SK-N-SH treated with all-trans-retinoic acid at 6 μM for 48 hours (cell line): ENCODE results near the gene VPS51.

ENCODE experiments used
- ATAC-seq: fragments of 200-7000 bp; cut with Tn5 transposase; 3 replicates; pipeline ENCODE4 v1.9.1; 2020; ENCODE audit warnings: mild to moderate bottlenecking, moderate library complexity
- BACH2 ChIP-seq: fragments of 250-450 bp; sonication (Bioruptor Pico); IDR thresholded peaks from 2 replicates; pipeline ENCODE4 v1.9.0; 2021; ENCODE audit warnings: mild to moderate bottlenecking, borderline replicate concordance
- CSDC2 ChIP-seq: fragments of 250-450 bp; sonication (Bioruptor Pico); IDR thresholded peaks from 2 replicates; pipeline ENCODE4 v1.5.0; 2020; ENCODE audit warnings: mild to moderate bottlenecking, moderate library complexity
- GLIS3 ChIP-seq: fragments of 250-450 bp; sonication (Bioruptor Pico); IDR thresholded peaks from 2 replicates; pipeline ENCODE4 v1.5.0; 2020; ENCODE audit warnings: mild to moderate bottlenecking, moderate library complexity
- ISL1 ChIP-seq: fragments of 250-450 bp; sonication (Bioruptor Pico); IDR thresholded peaks from 2 replicates; pipeline ENCODE4 v2.1.2; 2022; ENCODE audit warnings: mild to moderate bottlenecking, moderate library complexity
- OSR1 ChIP-seq: fragments of 250-450 bp; sonication (Bioruptor Pico); IDR thresholded peaks from 2 replicates; pipeline ENCODE4 v1.8.0; 2022; ENCODE audit warnings: moderate library complexity, mild to moderate bottlenecking, inconsistent platforms
- PPARA ChIP-seq: fragments of 250-450 bp; sonication (Bioruptor Pico); IDR thresholded peaks from 2 replicates; pipeline ENCODE4 v1.5.0; 2020; ENCODE audit warnings: mild to moderate bottlenecking, borderline replicate concordance
- RARB ChIP-seq: fragments of 250-450 bp; sonication (Bioruptor Pico); IDR thresholded peaks from 2 replicates; pipeline ENCODE4 v1.8.0; 2021; ENCODE audit warnings: mild to moderate bottlenecking, moderate library complexity
- TCF4 ChIP-seq: fragments of 250-450 bp; sonication (Bioruptor Pico); IDR thresholded peaks from 2 replicates; pipeline ENCODE4 v1.8.0; 2021; ENCODE audit warnings: mild to moderate bottlenecking, moderate library complexity, borderline replicate concordance
- TOX ChIP-seq: fragments of 250-450 bp; sonication (Bioruptor Pico); IDR thresholded peaks from 2 replicates; pipeline ENCODE4 v1.8.0; 2021; ENCODE audit warnings: mild to moderate bottlenecking, moderate library complexity, borderline replicate concordance
- ZC3H10 ChIP-seq: fragments of 250-450 bp; sonication (Bioruptor Pico); IDR thresholded peaks from 2 replicates; pipeline ENCODE4 v1.5.1; 2021; ENCODE audit warnings: mild to moderate bottlenecking, moderate library complexity
- ZFP3 ChIP-seq: fragments of 250-450 bp; sonication (Bioruptor Pico); IDR thresholded peaks from 2 replicates; pipeline ENCODE4 v1.5.0; 2020; ENCODE audit warnings: mild to moderate bottlenecking, moderate library complexity
- ZFP30 ChIP-seq: fragments of 450-650 bp; formaldehyde crosslinking; IDR thresholded peaks from 2 replicates; pipeline ENCODE4 v1.5.0; 2022; ENCODE audit warnings: mild to moderate bottlenecking, moderate library complexity
- ZNF565 ChIP-seq: fragments of 450-650 bp; formaldehyde crosslinking; conservative IDR thresholded peaks from 2 replicates; pipeline ENCODE4 v1.5.0; 2020; ENCODE audit warnings: low read depth, mild to moderate bottlenecking, moderate library complexity
- ZNF8 ChIP-seq: fragments of 450-650 bp; formaldehyde crosslinking; IDR thresholded peaks from 2 replicates; pipeline ENCODE4 v1.5.0; 2020; ENCODE audit warnings: mild to moderate bottlenecking, moderate library complexity
- TF ChIP-seq, protein P1 (sequence below): fragments of 250-450 bp; sonication (Bioruptor Pico); IDR thresholded peaks from 2 replicates; pipeline ENCODE4 v1.5.1; 2021; ENCODE audit warnings: mild to moderate bottlenecking, moderate library complexity
- TF ChIP-seq, protein P2 (sequence below): fragments of 250-450 bp; sonication (Bioruptor Pico); IDR thresholded peaks from 2 replicates; pipeline ENCODE4 v1.8.0; 2021; ENCODE audit warnings: low read depth, mild to moderate bottlenecking, moderate library complexity, borderline replicate concordance
- TF ChIP-seq, protein P3 (sequence below): fragments of 250-450 bp; sonication (Bioruptor Pico); IDR thresholded peaks from 2 replicates; pipeline ENCODE4 v1.5.0; 2020; ENCODE audit warnings: mild to moderate bottlenecking, moderate library complexity
- TF ChIP-seq, protein P4 (sequence below): fragments of 250-450 bp; sonication (Bioruptor Pico); IDR thresholded peaks from 2 replicates; pipeline ENCODE4 v1.8.0; 2020; ENCODE audit warnings: mild to moderate bottlenecking, moderate library complexity, borderline replicate concordance
- TF ChIP-seq, protein P5 (sequence below): fragments of 250-450 bp; sonication (Bioruptor Pico); IDR thresholded peaks from 2 replicates; pipeline ENCODE4 v1.5.1; 2020; ENCODE audit warnings: low read depth, mild to moderate bottlenecking, moderate library complexity

Gene VPS51

DNA sequence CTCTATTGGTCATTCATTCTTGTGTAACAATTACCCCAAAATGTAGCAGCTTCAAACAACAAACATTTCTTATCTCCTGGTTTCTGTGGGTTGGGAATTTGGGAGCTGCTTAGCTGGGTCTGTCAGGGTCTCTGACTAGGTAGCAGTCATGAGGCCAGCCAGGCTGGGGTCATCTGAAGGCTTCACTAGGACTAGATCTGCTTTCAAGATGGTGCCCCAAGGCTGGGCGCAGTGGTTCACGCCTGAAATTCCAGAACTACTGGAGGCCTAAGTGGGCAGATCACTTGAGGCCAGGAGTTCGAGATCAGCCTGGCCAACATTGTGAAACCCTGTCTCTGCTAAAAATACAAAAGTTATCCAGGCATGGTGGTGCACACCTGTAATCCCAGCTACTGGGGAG lies 60.9 kb downstream of the VPS51 start:
- no peak for TF ChIP-seq ZC3H10 (CRISPR knock-in tag)
- TF ChIP-seq, protein P1, sequence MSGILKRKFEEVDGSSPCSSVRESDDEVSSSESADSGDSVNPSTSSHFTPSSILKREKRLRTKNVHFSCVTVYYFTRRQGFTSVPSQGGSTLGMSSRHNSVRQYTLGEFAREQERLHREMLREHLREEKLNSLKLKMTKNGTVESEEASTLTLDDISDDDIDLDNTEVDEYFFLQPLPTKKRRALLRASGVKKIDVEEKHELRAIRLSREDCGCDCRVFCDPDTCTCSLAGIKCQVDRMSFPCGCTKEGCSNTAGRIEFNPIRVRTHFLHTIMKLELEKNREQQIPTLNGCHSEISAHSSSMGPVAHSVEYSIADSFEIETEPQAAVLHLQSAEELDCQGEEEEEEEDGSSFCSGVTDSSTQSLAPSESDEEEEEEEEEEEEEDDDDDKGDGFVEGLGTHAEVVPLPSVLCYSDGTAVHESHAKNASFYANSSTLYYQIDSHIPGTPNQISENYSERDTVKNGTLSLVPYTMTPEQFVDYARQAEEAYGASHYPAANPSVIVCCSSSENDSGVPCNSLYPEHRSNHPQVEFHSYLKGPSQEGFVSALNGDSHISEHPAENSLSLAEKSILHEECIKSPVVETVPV (CRISPR knock-in tag), result no peak
- TF ChIP-seq ZNF8 (CRISPR knock-in tag), result no peak
- TF ChIP-seq, protein P2, sequence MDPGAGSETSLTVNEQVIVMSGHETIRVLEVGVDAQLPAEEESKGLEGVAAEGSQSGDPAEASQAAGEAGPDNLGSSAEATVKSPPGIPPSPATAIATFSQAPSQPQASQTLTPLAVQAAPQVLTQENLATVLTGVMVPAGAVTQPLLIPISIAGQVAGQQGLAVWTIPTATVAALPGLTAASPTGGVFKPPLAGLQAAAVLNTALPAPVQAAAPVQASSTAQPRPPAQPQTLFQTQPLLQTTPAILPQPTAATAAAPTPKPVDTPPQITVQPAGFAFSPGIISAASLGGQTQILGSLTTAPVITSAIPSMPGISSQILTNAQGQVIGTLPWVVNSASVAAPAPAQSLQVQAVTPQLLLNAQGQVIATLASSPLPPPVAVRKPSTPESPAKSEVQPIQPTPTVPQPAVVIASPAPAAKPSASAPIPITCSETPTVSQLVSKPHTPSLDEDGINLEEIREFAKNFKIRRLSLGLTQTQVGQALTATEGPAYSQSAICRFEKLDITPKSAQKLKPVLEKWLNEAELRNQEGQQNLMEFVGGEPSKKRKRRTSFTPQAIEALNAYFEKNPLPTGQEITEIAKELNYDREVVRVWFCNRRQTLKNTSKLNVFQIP (CRISPR knock-in tag), result no peak
- TF ChIP-seq BACH2, result no peak
- TF ChIP-seq TOX (CRISPR knock-in tag), result no peak
- no peak for TF ChIP-seq RARB (CRISPR knock-in tag)
- no peak for TF ChIP-seq TCF4 (CRISPR knock-in tag)
- no peak for TF ChIP-seq OSR1 (CRISPR knock-in tag)
- TF ChIP-seq PPARA (CRISPR knock-in tag), result no peak
- no peak for TF ChIP-seq ZNF565 (CRISPR knock-in tag)
- ATAC-seq, result no peak

DNA sequence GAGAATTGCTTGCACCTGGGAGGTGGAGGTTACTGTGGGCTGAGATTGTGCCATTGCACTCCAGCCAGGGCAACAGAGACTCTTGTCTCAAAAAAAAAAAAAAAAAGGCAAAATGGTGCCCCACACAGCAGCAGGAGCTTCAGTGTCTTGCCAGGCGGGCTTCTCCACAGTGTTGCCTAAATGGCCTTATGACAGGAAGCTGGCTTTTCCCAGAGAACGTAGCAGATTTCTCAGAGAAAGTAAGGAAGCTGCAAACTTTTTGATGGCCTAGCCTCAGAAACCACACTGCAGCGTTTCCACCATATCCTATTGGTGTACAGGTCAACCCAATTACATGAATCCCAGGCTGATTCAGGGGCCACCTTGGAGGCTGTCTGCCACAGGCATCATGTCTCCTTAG lies 61.3 kb downstream of the VPS51 start:
- no peak for ATAC-seq
- TF ChIP-seq PPARA (CRISPR knock-in tag) (no peak), TCF4 (CRISPR knock-in tag) (no peak), ZFP30 (no peak), GLIS3 (CRISPR knock-in tag) (no peak), OSR1 (CRISPR knock-in tag) (no peak)
- TF ChIP-seq, protein P3, sequence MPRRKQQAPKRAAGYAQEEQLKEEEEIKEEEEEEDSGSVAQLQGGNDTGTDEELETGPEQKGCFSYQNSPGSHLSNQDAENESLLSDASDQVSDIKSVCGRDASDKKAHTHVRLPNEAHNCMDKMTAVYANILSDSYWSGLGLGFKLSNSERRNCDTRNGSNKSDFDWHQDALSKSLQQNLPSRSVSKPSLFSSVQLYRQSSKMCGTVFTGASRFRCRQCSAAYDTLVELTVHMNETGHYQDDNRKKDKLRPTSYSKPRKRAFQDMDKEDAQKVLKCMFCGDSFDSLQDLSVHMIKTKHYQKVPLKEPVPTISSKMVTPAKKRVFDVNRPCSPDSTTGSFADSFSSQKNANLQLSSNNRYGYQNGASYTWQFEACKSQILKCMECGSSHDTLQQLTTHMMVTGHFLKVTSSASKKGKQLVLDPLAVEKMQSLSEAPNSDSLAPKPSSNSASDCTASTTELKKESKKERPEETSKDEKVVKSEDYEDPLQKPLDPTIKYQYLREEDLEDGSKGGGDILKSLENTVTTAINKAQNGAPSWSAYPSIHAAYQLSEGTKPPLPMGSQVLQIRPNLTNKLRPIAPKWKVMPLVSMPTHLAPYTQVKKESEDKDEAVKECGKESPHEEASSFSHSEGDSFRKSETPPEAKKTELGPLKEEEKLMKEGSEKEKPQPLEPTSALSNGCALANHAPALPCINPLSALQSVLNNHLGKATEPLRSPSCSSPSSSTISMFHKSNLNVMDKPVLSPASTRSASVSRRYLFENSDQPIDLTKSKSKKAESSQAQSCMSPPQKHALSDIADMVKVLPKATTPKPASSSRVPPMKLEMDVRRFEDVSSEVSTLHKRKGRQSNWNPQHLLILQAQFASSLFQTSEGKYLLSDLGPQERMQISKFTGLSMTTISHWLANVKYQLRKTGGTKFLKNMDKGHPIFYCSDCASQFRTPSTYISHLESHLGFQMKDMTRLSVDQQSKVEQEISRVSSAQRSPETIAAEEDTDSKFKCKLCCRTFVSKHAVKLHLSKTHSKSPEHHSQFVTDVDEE (CRISPR knock-in tag), result no peak
- TF ChIP-seq, protein P1 (CRISPR knock-in tag), result no peak
- TF ChIP-seq, protein P2 (CRISPR knock-in tag), result no peak
- TF ChIP-seq, protein P4, sequence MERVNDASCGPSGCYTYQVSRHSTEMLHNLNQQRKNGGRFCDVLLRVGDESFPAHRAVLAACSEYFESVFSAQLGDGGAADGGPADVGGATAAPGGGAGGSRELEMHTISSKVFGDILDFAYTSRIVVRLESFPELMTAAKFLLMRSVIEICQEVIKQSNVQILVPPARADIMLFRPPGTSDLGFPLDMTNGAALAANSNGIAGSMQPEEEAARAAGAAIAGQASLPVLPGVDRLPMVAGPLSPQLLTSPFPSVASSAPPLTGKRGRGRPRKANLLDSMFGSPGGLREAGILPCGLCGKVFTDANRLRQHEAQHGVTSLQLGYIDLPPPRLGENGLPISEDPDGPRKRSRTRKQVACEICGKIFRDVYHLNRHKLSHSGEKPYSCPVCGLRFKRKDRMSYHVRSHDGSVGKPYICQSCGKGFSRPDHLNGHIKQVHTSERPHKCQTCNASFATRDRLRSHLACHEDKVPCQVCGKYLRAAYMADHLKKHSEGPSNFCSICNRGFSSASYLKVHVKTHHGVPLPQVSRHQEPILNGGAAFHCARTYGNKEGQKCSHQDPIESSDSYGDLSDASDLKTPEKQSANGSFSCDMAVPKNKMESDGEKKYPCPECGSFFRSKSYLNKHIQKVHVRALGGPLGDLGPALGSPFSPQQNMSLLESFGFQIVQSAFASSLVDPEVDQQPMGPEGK, result no peak
- TF ChIP-seq, protein P5, sequence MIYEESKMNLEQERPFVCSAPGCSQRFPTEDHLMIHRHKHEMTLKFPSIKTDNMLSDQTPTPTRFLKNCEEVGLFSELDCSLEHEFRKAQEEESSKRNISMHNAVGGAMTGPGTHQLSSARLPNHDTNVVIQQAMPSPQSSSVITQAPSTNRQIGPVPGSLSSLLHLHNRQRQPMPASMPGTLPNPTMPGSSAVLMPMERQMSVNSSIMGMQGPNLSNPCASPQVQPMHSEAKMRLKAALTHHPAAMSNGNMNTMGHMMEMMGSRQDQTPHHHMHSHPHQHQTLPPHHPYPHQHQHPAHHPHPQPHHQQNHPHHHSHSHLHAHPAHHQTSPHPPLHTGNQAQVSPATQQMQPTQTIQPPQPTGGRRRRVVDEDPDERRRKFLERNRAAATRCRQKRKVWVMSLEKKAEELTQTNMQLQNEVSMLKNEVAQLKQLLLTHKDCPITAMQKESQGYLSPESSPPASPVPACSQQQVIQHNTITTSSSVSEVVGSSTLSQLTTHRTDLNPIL (CRISPR knock-in tag), result no peak

DNA sequence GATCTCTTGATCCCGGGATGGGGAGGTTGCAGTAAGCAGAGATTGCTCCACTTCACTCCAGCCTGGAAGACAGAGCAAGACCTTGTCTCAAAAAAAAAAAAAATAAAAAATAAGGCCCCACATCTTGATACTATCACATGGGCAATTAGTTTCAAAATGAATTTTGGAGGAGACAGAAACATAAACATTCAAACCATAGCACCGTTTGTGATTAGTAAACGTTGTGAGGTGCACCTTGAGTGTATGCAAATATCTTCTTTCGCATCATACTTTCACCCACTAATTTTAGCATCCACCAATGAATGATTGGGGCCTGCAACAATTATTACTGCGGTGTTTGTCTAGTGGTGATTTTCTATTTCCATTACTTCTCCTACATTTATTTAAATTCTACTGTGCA lies 63.0 kb downstream of the VPS51 start:
- no peak for ATAC-seq
- no peak for TF ChIP-seq ZFP3
- TF ChIP-seq ZNF565 (CRISPR knock-in tag), result no peak
- no peak for TF ChIP-seq ZFP30
- no peak for TF ChIP-seq ISL1 (CRISPR knock-in tag)
- TF ChIP-seq OSR1 (CRISPR knock-in tag), result no peak
- TF ChIP-seq GLIS3 (CRISPR knock-in tag), result no peak
- no peak for TF ChIP-seq BACH2
- TF ChIP-seq CSDC2 (CRISPR knock-in tag), result no peak
- TF ChIP-seq, protein P2 (CRISPR knock-in tag), result no peak
- TF ChIP-seq, protein P5 (CRISPR knock-in tag), result no peak
- no peak for TF ChIP-seq PPARA (CRISPR knock-in tag)
